Activated gamma-delta T cell treated with anti-CD3 and anti-CD28 coated beads, Interleukin-2, amount 50 U/mL, for 16 hours (primary cell): Measurements from ENCODE around the gene PRIM2.
"Not testable (repeated sequence)": the region's sequence is repeated elsewhere in the genome, so short reads cannot be mapped to it uniquely, and the experiment has no call there.

Experiments
- DNase-seq: peaks from one replicate; pipeline ENCODE4 v3.0.0-alpha.2; 2020; ENCODE audit warnings: low read depth

Gene PRIM2

GRCh38 chr6:57505251-57505650, 187.8 kb downstream of the PRIM2 start:
- not testable (repeated sequence) for DNase-seq

- DNase-seq = not testable (repeated sequence)
These were observed 193.0 kb downstream of the PRIM2 start for GRCh38 chr6:57510390-57510789.

GRCh38 chr6:57515171-57515570, 197.7 kb downstream of the PRIM2 start:
- DNase-seq = not testable (repeated sequence)

GRCh38 chr6:57515845-57516244, 198.4 kb downstream of the PRIM2 start:
- not testable (repeated sequence) for DNase-seq

- DNase-seq = not testable (repeated sequence)
These were observed 199.3 kb downstream of the PRIM2 start for GRCh38 chr6:57516776-57517175.

- DNase-seq = not testable (repeated sequence)
These were observed 201.8 kb downstream of the PRIM2 start for GRCh38 chr6:57519198-57519597.

- not testable (repeated sequence) for DNase-seq
These were observed 203.7 kb downstream of the PRIM2 start for GRCh38 chr6:57521085-57521484.

GRCh38 chr6:57523221-57523620, 205.8 kb downstream of the PRIM2 start:
- not testable (repeated sequence) for DNase-seq

GRCh38 chr6:57529755-57530154, 212.3 kb downstream of the PRIM2 start:
- DNase-seq = not testable (repeated sequence)

GRCh38 chr6:57532660-57533059, 215.2 kb downstream of the PRIM2 start:
- DNase-seq = not testable (repeated sequence)

GRCh38 chr6:57535121-57535520, 217.7 kb downstream of the PRIM2 start:
- not testable (repeated sequence) for DNase-seq

- not testable (repeated sequence) for DNase-seq
These were observed 218.6 kb downstream of the PRIM2 start for GRCh38 chr6:57535994-57536393.

- not testable (repeated sequence) for DNase-seq
These were observed 220.5 kb downstream of the PRIM2 start for GRCh38 chr6:57537916-57538315.

- DNase-seq = not testable (repeated sequence)
These were observed 234.5 kb downstream of the PRIM2 start for GRCh38 chr6:57551961-57552360.

GRCh38 chr6:57557855-57558254, 240.4 kb downstream of the PRIM2 start:
- DNase-seq = not testable (repeated sequence)

GRCh38 chr6:57559170-57559569, 241.7 kb downstream of the PRIM2 start:
- DNase-seq = not testable (repeated sequence)

GRCh38 chr6:57562233-57562632, 244.8 kb downstream of the PRIM2 start:
- not testable (repeated sequence) for DNase-seq

- DNase-seq = not testable (repeated sequence)
These were observed 254.7 kb downstream of the PRIM2 start for GRCh38 chr6:57572119-57572518.

- not testable (repeated sequence) for DNase-seq
These were observed 255.4 kb downstream of the PRIM2 start for GRCh38 chr6:57572844-57573243.

GRCh38 chr6:57577023-57577422, 259.6 kb downstream of the PRIM2 start:
- not testable (repeated sequence) for DNase-seq

- DNase-seq = not testable (repeated sequence)
These were observed 262.1 kb downstream of the PRIM2 start for GRCh38 chr6:57579489-57579888.

- not testable (repeated sequence) for DNase-seq
These were observed 264.2 kb downstream of the PRIM2 start for GRCh38 chr6:57581586-57581985.

- not testable (repeated sequence) for DNase-seq
These were observed 283.7 kb downstream of the PRIM2 start for GRCh38 chr6:57601105-57601504.

- DNase-seq = not testable (repeated sequence)
These were observed 287.9 kb downstream of the PRIM2 start for GRCh38 chr6:57605303-57605702.
